ENCODE results near the gene JAK2.
"Not testable (repeated sequence)": the region's sequence is repeated elsewhere in the genome, so short reads cannot be mapped to it uniquely, and the experiment has no call there.

JAK2 gene

GRCh38 chr9:4980086-4980727 is 4.9 kb upstream of the JAK2 start:
- no peak for DNase-seq

GRCh38 chr9:4982721-4983482 is 2.2 kb upstream of the JAK2 start:
- no peak for DNase-seq

- no peak for DNase-seq
Observed at GRCh38 chr9:4983601-4984165, 1.4 kb upstream of the JAK2 start.

- peak in 11 of 58 donors; percentile 37 to 72 (median 57) for DNase-seq
Observed at GRCh38 chr9:4984171-4984620, 876 bp upstream of the JAK2 start.

- DNase-seq, result peak in 36 of 58 donors; percentile 1 to 73 (median 24)
Observed at GRCh38 chr9:4985386-4986266, 554 bp downstream of the JAK2 start.

- no peak for DNase-seq
Observed at GRCh38 chr9:4986296-4986695, 1.2 kb downstream of the JAK2 start.

- no peak for DNase-seq
Observed at GRCh38 chr9:4986783-4987182, 1.7 kb downstream of the JAK2 start.

- peak in 23 of 58 donors; percentile 1 to 31 (median 8) for DNase-seq
Observed at GRCh38 chr9:4987961-4988421, 2.9 kb downstream of the JAK2 start.

- DNase-seq, result no peak
Observed at GRCh38 chr9:4992872-4993271, 7.8 kb downstream of the JAK2 start.

GRCh38 chr9:4994166-4994890 is 9.3 kb downstream of the JAK2 start:
- DNase-seq, result peak in 1 of 58 donors; percentile 37

GRCh38 chr9:4997196-4997595 is 12.1 kb downstream of the JAK2 start:
- DNase-seq, result no peak

GRCh38 chr9:4997631-4998030 is 12.6 kb downstream of the JAK2 start:
- no peak for DNase-seq

- no peak for DNase-seq
Observed at GRCh38 chr9:5002811-5003210, 17.7 kb downstream of the JAK2 start.

GRCh38 chr9:5004481-5004880 is 19.4 kb downstream of the JAK2 start:
- DNase-seq, result no peak

GRCh38 chr9:5008202-5008601 is 23.1 kb downstream of the JAK2 start:
- DNase-seq, result no peak

- DNase-seq, result no peak
Observed at GRCh38 chr9:5013374-5013773, 28.3 kb downstream of the JAK2 start.

- DNase-seq, result no peak
Observed at GRCh38 chr9:5015934-5016333, 30.9 kb downstream of the JAK2 start.

GRCh38 chr9:5025416-5025815 is 40.3 kb downstream of the JAK2 start:
- no peak for DNase-seq

- DNase-seq, result not testable (repeated sequence)
Observed at GRCh38 chr9:5031941-5032340, 46.9 kb downstream of the JAK2 start.

- no peak for DNase-seq
Observed at GRCh38 chr9:5040730-5041389, 55.8 kb downstream of the JAK2 start.

Data from anterior cingulate cortex (tissue), 58 donors.